ENCODE results near the gene PIPOX.

PIPOX gene

DNA sequence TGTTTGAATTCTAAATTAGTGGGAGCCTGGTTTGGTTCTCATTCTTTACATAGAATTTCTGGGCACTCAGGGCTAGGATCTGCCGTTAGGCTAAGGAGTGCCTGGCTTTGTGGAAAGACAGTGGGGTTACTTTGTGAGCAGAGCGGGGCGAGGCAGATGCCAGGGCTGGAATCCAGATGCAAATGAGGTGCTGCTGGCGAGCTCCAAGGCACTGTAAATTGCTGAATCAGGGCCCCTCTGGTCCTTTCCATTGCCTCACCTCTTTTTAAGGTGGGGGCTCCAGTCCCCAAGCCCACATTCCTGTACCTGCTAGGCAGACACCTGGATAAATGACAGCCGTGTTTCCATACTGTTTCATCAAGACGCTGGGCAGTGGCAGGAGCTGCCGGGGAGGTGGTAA lies 33.8 kb downstream of the PIPOX start:
- in situ Hi-C loops (cut with HindIII; ENCODE audit: low sequenced_read_pairs), result loop anchor here (5.0 kb wide), 2 partner anchors 64 to 119 kb away; no protein-coding TSS in a partner anchor
- H3K4me3 ChIP-seq (ENCODE audit: low read depth, low read length), result no peak overlapping the region
- DNase-seq (ENCODE audit: low read depth), result no peak
- TF ChIP-seq, protein P1, sequence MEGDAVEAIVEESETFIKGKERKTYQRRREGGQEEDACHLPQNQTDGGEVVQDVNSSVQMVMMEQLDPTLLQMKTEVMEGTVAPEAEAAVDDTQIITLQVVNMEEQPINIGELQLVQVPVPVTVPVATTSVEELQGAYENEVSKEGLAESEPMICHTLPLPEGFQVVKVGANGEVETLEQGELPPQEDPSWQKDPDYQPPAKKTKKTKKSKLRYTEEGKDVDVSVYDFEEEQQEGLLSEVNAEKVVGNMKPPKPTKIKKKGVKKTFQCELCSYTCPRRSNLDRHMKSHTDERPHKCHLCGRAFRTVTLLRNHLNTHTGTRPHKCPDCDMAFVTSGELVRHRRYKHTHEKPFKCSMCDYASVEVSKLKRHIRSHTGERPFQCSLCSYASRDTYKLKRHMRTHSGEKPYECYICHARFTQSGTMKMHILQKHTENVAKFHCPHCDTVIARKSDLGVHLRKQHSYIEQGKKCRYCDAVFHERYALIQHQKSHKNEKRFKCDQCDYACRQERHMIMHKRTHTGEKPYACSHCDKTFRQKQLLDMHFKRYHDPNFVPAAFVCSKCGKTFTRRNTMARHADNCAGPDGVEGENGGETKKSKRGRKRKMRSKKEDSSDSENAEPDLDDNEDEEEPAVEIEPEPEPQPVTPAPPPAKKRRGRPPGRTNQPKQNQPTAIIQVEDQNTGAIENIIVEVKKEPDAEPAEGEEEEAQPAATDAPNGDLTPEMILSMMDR (IDR thresholded peaks at IDR 0.05; ENCODE audit: low read depth, low read length, missing control alignments), result no peak

DNA sequence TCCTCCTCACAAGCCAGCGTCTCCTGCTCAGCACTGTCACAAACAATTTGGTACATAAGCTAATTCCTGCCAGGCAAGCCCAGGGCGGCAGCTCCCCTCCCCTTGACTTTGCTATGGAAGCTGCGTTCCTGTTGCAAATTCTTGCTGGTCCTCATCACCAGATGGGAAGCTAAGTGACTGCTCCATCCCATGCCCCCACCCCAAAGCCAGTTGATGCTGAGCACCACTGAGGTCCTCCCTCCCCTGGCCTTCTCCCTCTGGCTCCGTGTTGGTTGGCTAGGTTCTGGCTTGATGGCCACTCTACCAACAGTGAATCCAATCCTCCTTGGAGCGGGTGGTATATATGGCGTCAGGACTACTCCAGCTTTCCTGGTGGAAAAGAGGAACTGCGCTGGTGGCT lies 34.4 kb downstream of the PIPOX start:
- no peak overlapping the region for H3K4me3 ChIP-seq (ENCODE audit: low read depth, low read length)
- TF ChIP-seq, protein P1 (IDR thresholded peaks at IDR 0.05; ENCODE audit: low read depth, low read length, missing control alignments), result no peak
- in situ Hi-C loops (cut with HindIII; ENCODE audit: low sequenced_read_pairs), result loop anchor here (5.0 kb wide), 2 partner anchors 65 to 120 kb away; no protein-coding TSS in a partner anchor
- DNase-seq (ENCODE audit: low read depth), result no peak

DNA sequence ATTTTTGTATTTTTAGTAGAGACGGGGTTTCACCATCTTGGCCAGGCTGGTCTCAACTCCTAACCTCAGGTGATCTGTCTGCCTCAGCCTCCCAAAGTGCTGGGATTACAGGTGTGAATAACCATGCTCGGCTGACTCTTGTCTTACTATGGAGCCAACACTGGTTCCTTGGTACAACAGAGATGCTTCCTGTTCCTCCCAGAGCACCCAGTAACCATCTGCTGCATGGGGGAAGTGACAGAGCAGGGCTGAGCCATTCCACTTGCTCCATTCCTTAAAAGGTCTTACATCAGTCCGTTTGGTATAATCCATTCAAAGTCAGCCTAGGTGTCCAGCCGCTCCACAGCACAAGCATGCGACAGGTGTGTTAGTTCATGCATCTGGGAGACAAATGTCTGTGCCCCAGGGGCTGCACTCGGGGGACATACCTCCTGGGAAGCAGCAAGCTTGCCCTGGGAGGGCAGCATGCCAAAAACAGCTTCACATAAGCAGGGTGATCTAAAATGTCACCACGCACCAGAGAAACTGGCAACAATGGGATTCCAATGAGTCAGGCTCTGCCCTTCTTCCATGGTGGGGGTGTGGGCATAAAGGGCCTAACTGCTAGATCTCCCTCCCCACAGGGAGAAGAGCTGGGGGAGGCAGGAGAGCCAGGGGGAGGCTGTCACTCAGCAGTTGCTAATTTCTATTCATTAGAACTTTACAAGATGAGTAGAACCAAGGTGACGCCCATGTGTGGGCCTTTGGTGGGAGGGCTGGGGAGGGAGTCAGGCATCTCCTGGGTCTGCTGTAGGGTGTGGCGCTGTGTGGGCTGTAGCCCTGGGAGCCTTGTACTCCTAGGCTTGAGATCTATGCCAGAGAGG lies 35.5 kb downstream of the PIPOX start:
- TF ChIP-seq, protein P1 (IDR thresholded peaks at IDR 0.05; ENCODE audit: low read depth, low read length, missing control alignments), result no peak
- in situ Hi-C loops (cut with HindIII; ENCODE audit: low sequenced_read_pairs), result loop anchor here (5.0 kb wide), 2 partner anchors 66 to 121 kb away; no protein-coding TSS in a partner anchor
- no peak overlapping the region for H3K4me3 ChIP-seq (ENCODE audit: low read depth, low read length)
- DNase-seq (ENCODE audit: low read depth), result no peak

DNA sequence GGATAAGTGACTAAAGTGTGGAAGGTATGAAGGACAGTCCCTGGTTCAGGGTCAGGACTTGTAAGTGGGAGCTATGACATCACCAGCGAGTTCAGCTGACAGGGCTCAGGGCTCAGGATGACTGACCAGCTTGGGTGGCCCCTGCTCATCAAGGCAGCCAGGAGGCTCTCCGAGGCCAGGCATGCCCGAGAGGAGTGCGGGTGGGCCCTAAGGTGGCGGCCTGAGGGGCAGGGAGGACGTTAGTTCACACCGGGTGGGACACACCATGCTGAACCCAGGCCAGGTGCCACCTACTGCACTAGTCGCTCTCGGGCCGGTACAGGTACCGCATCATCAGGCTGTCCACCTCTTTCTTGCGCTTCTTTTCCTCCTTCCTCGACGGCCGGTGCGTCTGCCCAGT lies 36.5 kb downstream of the PIPOX start:
- no peak overlapping the region for H3K4me3 ChIP-seq (ENCODE audit: low read depth, low read length)
- in situ Hi-C loops (cut with HindIII; ENCODE audit: low sequenced_read_pairs), result loop anchor here (5.0 kb wide), 2 partner anchors 67 to 122 kb away; no protein-coding TSS in a partner anchor
- DNase-seq (ENCODE audit: low read depth), result no peak
- TF ChIP-seq, protein P1 (IDR thresholded peaks at IDR 0.05; ENCODE audit: low read depth, low read length, missing control alignments), result no peak

DNA sequence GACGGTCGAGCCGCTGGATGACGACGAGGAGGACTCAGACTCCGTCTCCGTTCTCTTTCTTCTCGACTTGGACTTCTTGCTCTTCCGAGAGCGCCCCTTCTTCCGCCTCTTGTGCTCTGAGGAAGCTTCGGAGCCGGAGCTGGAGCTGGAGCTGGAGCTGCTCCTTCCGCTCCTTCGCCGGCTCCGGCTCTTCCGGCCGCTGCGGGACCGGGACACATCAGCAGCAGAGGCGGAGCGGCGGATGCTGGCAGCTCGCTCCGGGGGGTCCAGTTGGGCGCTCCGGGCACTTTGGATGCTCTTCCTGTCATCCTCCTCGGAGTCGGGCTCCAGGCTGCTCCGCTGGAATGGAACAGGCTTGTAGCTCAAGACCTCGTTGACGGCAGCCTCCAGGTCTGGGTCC lies 36.9 kb downstream of the PIPOX start:
- in situ Hi-C loops (cut with HindIII; ENCODE audit: low sequenced_read_pairs), result loop anchor here (5.0 kb wide), 3 partner anchors 38 to 123 kb away; partner anchors contain the start of gene PIPOX
- no peak overlapping the region for H3K4me3 ChIP-seq (ENCODE audit: low read depth, low read length)
- TF ChIP-seq, protein P1 (IDR thresholded peaks at IDR 0.05; ENCODE audit: low read depth, low read length, missing control alignments), result no peak
- no peak for DNase-seq (ENCODE audit: low read depth)

DNA sequence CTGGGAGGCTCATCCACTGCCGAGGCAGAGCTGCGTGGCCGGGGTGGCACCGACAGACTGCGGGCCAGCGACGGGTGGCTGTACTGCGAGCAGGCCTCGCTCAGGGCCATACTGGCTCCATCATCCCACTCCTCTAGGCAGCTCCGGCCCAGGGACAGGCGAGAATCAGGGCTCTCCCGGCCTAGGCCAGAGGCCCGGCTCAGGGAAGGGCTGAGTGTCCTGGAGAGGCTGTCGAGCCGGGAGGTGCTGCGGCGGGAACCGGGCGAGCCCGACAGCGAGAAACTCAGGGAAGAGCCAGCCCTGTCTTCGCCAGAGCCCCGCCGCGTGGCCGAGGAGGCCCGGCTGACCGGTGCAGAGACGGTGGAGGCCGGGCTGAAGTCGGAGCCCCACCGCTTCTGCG lies 37.4 kb downstream of the PIPOX start:
- no peak for DNase-seq (ENCODE audit: low read depth)
- in situ Hi-C loops (cut with HindIII; ENCODE audit: low sequenced_read_pairs), result loop anchor here (5.0 kb wide), 1 partner anchor 38 kb away; the partner anchor contains the start of gene PIPOX
- TF ChIP-seq, protein P1 (IDR thresholded peaks at IDR 0.05; ENCODE audit: low read depth, low read length, missing control alignments), result no peak
- H3K4me3 ChIP-seq (ENCODE audit: low read depth, low read length), result no peak overlapping the region

Measured in astrocyte of the cerebellum (primary cell).